Keratinocyte (primary cell): ENCODE data around the gene ARHGAP45. TPM values are rescaled to one million over a fixed set of nuclear protein-coding genes. Genes with fewer than 3 reads are reported as not detected.

Experiments
- DNase-seq: peaks from one replicate; pipeline ENCODE4 v3.0.0-alpha.2; 2011; ENCODE audit warnings: low read depth, missing footprints, low spot score
- FAIRE-seq: peaks from 2 replicates; lab custom pipeline; 2011; peaks lifted over from hg19 to GRCh38; lab: Jason Lieb, UNC
- H2AFZ ChIP-seq: 2 replicates; pipeline ENCODE4 v1.6.0; 2012; ENCODE audit warnings: low read length, control low read depth, inconsistent platforms; ENCODE audit not compliant: control insufficient read depth
- H3K27ac ChIP-seq: 2 replicates; pipeline ENCODE4 v1.5.1; 2011; ENCODE audit warnings: low read length; ENCODE audit not compliant: control insufficient read depth, insufficient read depth
- H3K27me3 ChIP-seq: 3 replicates; pipeline ENCODE4 v1.6.0; 2011; ENCODE audit warnings: low read length; ENCODE audit not compliant: control insufficient read depth, insufficient read depth; ENCODE audit errors: extremely low read depth
- H3K36me3 ChIP-seq, 2 experiments: 2 replicates in 1 of 2; 3 replicates in 1 of 2; pipeline ENCODE4 v1.5.1; 2011; ENCODE audit warnings: low read length in 2 of 2, mild to moderate bottlenecking in 1 of 2; ENCODE audit not compliant: control insufficient read depth in 2 of 2, insufficient read depth in 2 of 2; ENCODE audit errors: extremely low read depth in 1 of 2
- H3K4me1 ChIP-seq: 3 replicates; pipeline ENCODE4 v1.5.1; 2011; ENCODE audit warnings: low read length; ENCODE audit not compliant: control insufficient read depth, insufficient read depth; ENCODE audit errors: extremely low read depth
- H3K4me2 ChIP-seq: 3 replicates; pipeline ENCODE4 v1.6.0; 2011; ENCODE audit warnings: low read depth, low read length; ENCODE audit not compliant: control insufficient read depth, insufficient read depth; ENCODE audit errors: extremely low read depth
- H3K4me3 ChIP-seq, 3 experiments: fragments of 200-600 bp in 1 of 3; sonication (generic) in 1 of 3; 2 replicates in 2 of 3; 3 replicates in 1 of 3; pipeline ENCODE4 v1.5.1; 2011 to 2016; ENCODE audit warnings: low read length in 3 of 3, mild to moderate bottlenecking in 3 of 3, control low read depth in 2 of 3, inconsistent platforms in 1 of 3, low read depth in 1 of 3, mixed read lengths in 1 of 3, mixed run types in 1 of 3, moderate library complexity in 1 of 3; ENCODE audit not compliant: control insufficient read depth in 2 of 3, insufficient read depth in 2 of 3; ENCODE audit errors: extremely low read depth in 1 of 3
- H3K79me2 ChIP-seq: 2 replicates; pipeline ENCODE4 v1.6.0; 2012; ENCODE audit warnings: low read length; ENCODE audit not compliant: control insufficient read depth, insufficient read depth
- H3K9ac ChIP-seq: 3 replicates; pipeline ENCODE4 v1.6.0; 2011; ENCODE audit warnings: low read length; ENCODE audit not compliant: control insufficient read depth, insufficient read depth; ENCODE audit errors: extremely low read depth
- H3K9me1 ChIP-seq: 3 replicates; pipeline ENCODE4 v1.6.0; 2011; ENCODE audit warnings: low read length; ENCODE audit not compliant: control insufficient read depth, insufficient read depth; ENCODE audit errors: extremely low read depth
- H3K9me3 ChIP-seq: 2 replicates; pipeline ENCODE4 v1.5.1; 2012; ENCODE audit warnings: low read depth, low read length; ENCODE audit not compliant: control insufficient read depth
- H4K20me1 ChIP-seq: 3 replicates; pipeline ENCODE4 v1.6.0; 2011; ENCODE audit warnings: low read length; ENCODE audit not compliant: control insufficient read depth, insufficient read depth; ENCODE audit errors: extremely low read depth
- EZH2 ChIP-seq: IDR thresholded peaks from one replicate; pipeline ENCODE4 v1.6.1; 2012; ENCODE audit warnings: inconsistent platforms, mild to moderate bottlenecking, low read length, moderate library complexity
- dilution Hi-C: fragments of 300-500 bp; cut with MboI; formaldehyde crosslinking; loops from one replicate; pipeline ENCODE4 v1.7.0; 2020; ENCODE audit warnings: low sequenced_read_pairs; ENCODE audit not compliant: extremely low pct_ligation_motif_present
- polyA plus RNA-seq, 5 experiments: library from polyadenylated mRNA; depleted of rRNA in 3 of 5; stranded (reverse) in 3 of 5; stranded (forward) in 1 of 5; unstranded in 1 of 5; fragments of >200 nt; gene quantifications; 1 replicate in 1 of 5; 2 replicates in 3 of 5; 3 replicates in 1 of 5; pipeline versions ENCODE4 v1.2.1 to v1.2.3, GENCODE V29; 2011 to 2012; ENCODE audit warnings: missing spikeins in 2 of 5, low read depth in 1 of 5, low replicate concordance in 1 of 5
- TF ChIP-seq, protein P1 (sequence below), 3 experiments: IDR thresholded peaks in 1 of 3; conservative IDR thresholded peaks in 1 of 3; optimal IDR thresholded peaks in 1 of 3; 2 replicates in 2 of 3; 3 replicates in 1 of 3; pipeline versions ENCODE3 to v1.5.1; 2011; ENCODE audit warnings: low read length in 3 of 3, mild to moderate bottlenecking in 3 of 3, moderate library complexity in 2 of 3, control low read depth in 1 of 3, inconsistent platforms in 1 of 3; ENCODE audit not compliant: insufficient read depth in 2 of 3; ENCODE audit errors: extremely low read depth in 1 of 3

Gene ARHGAP45
- polyA plus RNA-seq, 1 donor (not counting 4 experiments of a cell fraction or from before 2014, with no cell fraction given), result 0.56 TPM

DNA sequence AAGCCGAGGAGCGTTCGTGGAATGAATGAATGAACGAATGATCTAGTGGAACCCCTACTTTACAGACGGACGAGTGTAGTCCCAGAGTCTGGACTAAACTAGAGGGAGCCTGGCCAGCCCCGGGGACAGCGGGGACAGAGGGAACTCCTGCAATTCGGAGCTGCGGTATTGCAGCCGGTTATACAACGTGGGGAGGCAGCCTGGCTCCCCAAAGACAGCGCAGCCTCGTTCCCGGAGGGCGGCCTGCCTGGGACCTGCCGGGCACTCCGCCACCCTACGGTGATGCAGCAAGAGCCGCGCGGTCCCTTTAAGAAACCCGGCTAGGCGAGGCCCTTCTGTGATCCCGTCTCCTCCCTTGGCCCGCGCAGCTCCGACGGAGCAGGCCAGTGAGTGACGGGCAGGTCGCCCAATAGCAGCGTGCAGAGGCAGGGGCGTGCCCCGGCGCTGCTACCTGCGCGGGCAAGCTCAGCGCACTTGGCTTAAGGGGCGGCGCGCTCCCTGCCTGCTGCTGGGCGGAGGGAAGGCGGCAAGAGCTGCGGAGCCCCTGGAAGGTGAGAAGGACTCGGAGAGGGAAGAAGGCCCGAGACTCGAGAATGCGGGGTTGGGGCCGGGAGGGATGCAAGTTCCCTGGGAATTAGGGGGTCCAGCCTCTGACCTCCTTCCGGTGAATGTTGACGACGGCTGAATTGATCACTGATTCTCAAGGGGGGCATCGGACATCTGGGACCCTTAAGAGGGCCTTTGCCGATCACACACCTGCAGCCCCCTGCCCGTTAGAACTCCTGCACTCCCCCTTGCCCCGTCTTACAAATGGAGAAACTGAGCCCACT, 27.1 kb upstream of the ARHGAP45 start, which contains the start of gene ABCA7:
Gene ABCA7, plus strand, starts transcription at position 462 of the 830 bp plus-strand sequence. CDS start 1,255 bp downstream, outside the sequence.
- TF ChIP-seq, protein P1, sequence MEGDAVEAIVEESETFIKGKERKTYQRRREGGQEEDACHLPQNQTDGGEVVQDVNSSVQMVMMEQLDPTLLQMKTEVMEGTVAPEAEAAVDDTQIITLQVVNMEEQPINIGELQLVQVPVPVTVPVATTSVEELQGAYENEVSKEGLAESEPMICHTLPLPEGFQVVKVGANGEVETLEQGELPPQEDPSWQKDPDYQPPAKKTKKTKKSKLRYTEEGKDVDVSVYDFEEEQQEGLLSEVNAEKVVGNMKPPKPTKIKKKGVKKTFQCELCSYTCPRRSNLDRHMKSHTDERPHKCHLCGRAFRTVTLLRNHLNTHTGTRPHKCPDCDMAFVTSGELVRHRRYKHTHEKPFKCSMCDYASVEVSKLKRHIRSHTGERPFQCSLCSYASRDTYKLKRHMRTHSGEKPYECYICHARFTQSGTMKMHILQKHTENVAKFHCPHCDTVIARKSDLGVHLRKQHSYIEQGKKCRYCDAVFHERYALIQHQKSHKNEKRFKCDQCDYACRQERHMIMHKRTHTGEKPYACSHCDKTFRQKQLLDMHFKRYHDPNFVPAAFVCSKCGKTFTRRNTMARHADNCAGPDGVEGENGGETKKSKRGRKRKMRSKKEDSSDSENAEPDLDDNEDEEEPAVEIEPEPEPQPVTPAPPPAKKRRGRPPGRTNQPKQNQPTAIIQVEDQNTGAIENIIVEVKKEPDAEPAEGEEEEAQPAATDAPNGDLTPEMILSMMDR (optimal IDR thresholded peaks at IDR 0.05 in 1 of 3, IDR thresholded peaks at IDR 0.05 in 1 of 3, conservative IDR thresholded peaks at IDR 0.05 in 1 of 3; ENCODE audit: extremely low read depth in 1 of 3, insufficient read depth in 2 of 3, low read length in 3 of 3), result peak in 1 of 3 experiments; percentile 3
- TF ChIP-seq EZH2, result no peak
- peaks cover 29% of the 10 kb centered on the region for H3K4me1 ChIP-seq
- no peaks in the 10 kb centered on the region for H3K9me1 ChIP-seq
- H3K4me3 ChIP-seq, result peak within 1 kb of the TSS; percentile 75 to 92 (median 80)
- H2AFZ ChIP-seq, result no peak within 1 kb of the TSS
- H3K36me3 ChIP-seq, result peaks cover 24 to 26% of the 10 kb centered on the region in 2 experiments
- peak; percentile 94 for DNase-seq
- dilution Hi-C loops, result no loop called here
- no peaks in the 10 kb centered on the region for H3K27me3 ChIP-seq
- H3K79me2 ChIP-seq, result peaks cover 9% of the 10 kb centered on the region
- H3K9me3 ChIP-seq, result no peaks in the 10 kb centered on the region
- FAIRE-seq, result peak; percentile 23
- peak within 1 kb of the TSS; percentile 62 for H3K27ac ChIP-seq
- H3K4me2 ChIP-seq, result peak within 1 kb of the TSS; percentile 96
- H3K9ac ChIP-seq, result peak within 1 kb of the TSS; percentile 74
- H4K20me1 ChIP-seq, result peaks cover 9% of the 10 kb centered on the region

DNA sequence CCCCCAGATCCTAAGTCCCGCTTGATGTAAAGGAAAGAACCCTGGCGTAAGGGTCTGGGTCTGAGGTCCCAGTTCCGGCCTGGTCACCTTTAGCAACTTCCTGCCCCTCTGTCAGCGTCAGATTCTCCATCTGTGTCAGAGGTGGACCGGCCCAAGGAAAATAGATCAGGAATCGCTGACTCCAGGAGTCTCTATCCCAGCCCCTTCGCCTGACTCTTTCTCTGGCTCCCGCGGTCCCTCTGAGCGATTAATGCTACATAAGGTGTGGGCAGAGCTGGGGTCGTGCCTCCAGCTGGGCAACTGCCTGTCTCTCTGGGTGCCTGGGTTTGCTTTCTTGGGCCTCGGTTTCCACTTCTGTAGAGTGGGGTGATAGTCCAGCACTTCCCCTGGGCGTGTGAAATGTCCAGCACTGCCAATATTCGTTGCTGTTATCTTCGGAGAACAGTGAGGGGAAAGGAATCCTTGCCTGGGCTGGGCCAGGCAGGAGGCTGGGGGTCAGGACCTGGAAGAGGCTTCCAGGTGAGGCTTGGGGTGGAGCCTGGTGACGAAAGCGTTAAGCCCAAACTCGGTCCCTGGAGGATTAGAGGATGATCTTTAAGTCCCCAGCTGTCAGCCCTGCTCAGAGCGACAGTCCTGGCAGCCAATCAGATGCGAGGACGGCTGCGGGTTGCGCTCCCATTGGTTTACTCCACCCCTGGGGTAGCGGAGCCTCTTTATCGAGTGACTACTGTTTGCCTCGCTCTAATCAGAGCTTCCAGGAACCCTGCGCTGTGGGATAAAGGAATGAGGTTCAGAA, 26.3 kb upstream of the ARHGAP45 start:
- FAIRE-seq, result peak; percentile 95
- H3K4me2 ChIP-seq, result peak overlapping the region; percentile 96
- no peak overlapping the region for H2AFZ ChIP-seq
- H3K9ac ChIP-seq, result peak overlapping the region; percentile 74
- H4K20me1 ChIP-seq, result peaks cover 9% of the 10 kb centered on the region
- H3K9me1 ChIP-seq, result no peaks in the 10 kb centered on the region
- H3K27ac ChIP-seq, result peak overlapping the region; percentile 62
- no peak for TF ChIP-seq EZH2
- TF ChIP-seq, protein P1 (optimal IDR thresholded peaks at IDR 0.05 in 1 of 3, IDR thresholded peaks at IDR 0.05 in 1 of 3, conservative IDR thresholded peaks at IDR 0.05 in 1 of 3; ENCODE audit: extremely low read depth in 1 of 3, insufficient read depth in 2 of 3, low read length in 3 of 3), result no peak
- peak overlapping the region; percentile 75 to 92 (median 80) for H3K4me3 ChIP-seq
- H3K9me3 ChIP-seq, result no peaks in the 10 kb centered on the region
- peaks cover 20 to 25% of the 10 kb centered on the region in 2 experiments for H3K36me3 ChIP-seq
- dilution Hi-C loops, result no loop called here
- no peaks in the 10 kb centered on the region for H3K27me3 ChIP-seq
- H3K79me2 ChIP-seq, result peaks cover 6% of the 10 kb centered on the region
- H3K4me1 ChIP-seq, result peaks cover 29% of the 10 kb centered on the region
- DNase-seq, result peak; percentile 92
